Activated naive CD8-positive, alpha-beta T cell treated with anti-CD3 and anti-CD28 coated beads, Interleukin-2, amount 50 U/mL, for 24 hours (primary cell): ENCODE results near the gene FZD10.

Experiments used
- ATAC-seq: fragments of 150-1000 bp; cut with Tn5 transposase; one replicate; pipeline ENCODE4 v1.10.0; 2021
- DNase-seq: peaks from one replicate; pipeline ENCODE4 v3.0.0; 2021
- H3K27ac Mint-ChIP-seq: one replicate; pipeline ENCODE4 v1.8.0; 2021; ENCODE audit warnings: mild to moderate bottlenecking, mixed read lengths
- H3K27me3 Mint-ChIP-seq: one replicate; pipeline ENCODE4 v1.8.0; 2021; ENCODE audit warnings: mixed read lengths
- H3K36me3 Mint-ChIP-seq: one replicate; pipeline ENCODE4 v1.8.0; 2021; ENCODE audit warnings: low read depth, mixed read lengths
- H3K4me1 Mint-ChIP-seq: one replicate; pipeline ENCODE4 v1.8.0; 2021; ENCODE audit warnings: mixed read lengths
- H3K4me3 Mint-ChIP-seq: one replicate; pipeline ENCODE4 v1.8.0; 2021; ENCODE audit warnings: mild to moderate bottlenecking, moderate library complexity, mixed read lengths
- H3K9me3 Mint-ChIP-seq: one replicate; pipeline ENCODE4 v1.8.0; 2021; ENCODE audit warnings: mixed read lengths

The FZD10 gene

DNA sequence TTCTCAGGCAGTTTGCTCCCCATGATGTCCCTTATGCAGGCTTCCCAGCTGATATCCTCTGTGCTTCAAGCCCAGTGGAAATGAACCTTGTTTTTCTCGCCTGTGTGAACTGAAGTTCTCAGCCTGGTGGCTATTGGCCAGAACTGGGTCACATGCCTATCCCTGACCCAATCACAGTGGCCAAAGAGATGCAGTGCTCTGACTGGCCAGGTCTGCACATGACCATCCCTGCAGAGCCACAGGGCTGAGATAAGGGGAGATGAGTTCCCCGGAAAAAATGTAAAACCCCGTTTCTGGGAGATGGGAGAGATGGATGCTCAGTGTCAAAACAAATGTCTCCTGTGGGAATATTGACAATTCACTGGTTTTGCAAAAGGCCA, 34.7 kb upstream of the FZD10 start:
- no peak for ATAC-seq
- H3K27me3 Mint-ChIP-seq, result no peaks in the 10 kb centered on the region

DNA sequence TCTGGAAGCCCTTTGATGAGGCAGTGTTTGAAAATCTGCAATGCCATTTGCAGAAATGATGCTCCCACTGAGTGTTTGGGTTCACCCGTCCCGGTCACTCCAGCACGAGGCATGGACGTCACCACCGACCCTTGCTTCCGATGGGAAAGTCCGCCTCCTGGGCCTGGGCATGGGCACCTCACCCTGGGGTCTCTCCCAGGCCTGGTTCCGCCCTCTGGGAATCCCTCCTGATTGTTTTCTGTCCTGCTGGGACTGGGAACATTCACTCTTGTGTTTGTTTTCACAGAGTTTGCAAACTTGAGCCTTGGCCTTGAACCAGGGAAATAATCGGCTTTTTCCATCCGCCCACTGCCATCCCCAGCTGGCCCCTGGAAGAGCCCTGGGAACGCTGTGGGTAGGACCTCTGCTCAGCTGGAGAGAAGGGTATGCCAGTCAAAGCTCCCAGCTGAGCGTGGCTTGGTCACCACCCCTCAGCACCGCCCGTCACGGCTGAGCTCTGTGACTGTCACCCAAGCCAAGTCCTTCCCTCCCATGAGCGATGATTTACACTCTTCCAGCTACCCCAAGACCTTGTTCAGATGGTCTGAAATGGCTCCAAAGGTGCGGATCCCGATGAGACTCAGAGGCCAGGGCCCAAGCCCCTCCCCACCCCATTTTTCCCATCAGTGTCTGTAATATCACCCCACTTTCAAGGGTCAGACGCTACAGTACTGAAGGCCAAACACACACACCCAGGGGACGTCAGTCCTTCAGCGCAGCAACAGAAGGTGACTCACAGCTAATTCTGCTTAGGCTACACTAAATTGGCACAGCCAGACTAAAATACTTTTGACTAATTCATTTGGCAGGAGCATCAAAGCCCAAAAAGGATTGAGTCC, 34.1 kb upstream of the FZD10 start:
- Mint-ChIP-seq H3K4me1 (no peaks in the 10 kb centered on the region), H3K27me3 (no peaks in the 10 kb centered on the region), H3K36me3 (no peaks in the 10 kb centered on the region), H3K27ac (no peak overlapping the region), H3K4me3 (no peak overlapping the region), H3K9me3 (no peaks in the 10 kb centered on the region)
- no peak for DNase-seq
- ATAC-seq, result no peak

More for the DNA sequence above, 34.7 kb upstream of the FZD10 start:
- no peaks in the 10 kb centered on the region for H3K4me1 Mint-ChIP-seq
- no peak for DNase-seq
- no peak overlapping the region for H3K4me3 Mint-ChIP-seq
- no peaks in the 10 kb centered on the region for H3K9me3 Mint-ChIP-seq
- no peaks in the 10 kb centered on the region for H3K36me3 Mint-ChIP-seq
- H3K27ac Mint-ChIP-seq, result no peak overlapping the region

DNA sequence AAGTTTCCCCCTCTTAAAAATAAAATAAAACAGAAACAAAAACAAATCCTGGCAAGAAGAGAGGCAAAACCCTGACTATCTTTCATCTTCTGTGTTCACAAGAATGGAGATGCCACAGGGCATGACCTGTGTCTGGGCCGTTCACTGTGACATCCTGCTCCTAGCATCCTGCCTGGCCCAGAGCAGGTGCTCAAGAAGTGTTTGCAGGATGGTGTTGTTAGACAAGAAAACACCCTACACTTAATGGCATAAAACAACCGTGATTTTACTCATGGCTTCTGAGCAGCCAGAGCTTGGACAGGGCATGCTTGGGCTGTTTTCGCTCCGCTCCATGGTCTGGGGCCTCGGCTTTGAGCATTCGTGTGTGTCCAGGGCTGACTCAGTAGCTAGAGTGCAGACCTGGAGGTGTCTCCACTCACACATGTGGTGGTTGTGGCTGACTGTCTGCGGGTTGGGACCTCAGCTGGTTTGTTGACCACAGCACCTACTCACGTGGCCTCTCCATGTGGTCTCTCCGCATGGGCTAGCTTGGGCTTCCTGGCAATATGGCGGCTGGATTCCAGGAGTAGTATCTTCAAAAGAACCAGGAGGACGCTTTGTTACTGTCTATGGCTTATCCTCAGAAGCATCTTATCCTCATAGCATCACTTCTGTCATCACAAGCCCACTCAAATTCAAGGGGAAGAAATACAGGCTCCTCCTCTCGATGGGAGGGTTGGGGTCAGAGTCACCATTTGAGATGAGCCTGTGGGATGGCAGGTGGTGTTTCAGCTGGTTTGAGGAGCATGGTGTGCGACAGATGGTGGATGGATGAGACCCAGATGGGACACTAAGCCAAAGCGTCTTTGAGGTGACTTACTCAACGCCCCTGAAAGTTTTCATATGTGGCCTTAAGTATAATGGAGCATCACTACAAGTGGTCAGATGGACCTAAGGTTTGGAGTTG, 33.2 kb upstream of the FZD10 start:
- no peaks in the 10 kb centered on the region for H3K36me3 Mint-ChIP-seq
- H3K9me3 Mint-ChIP-seq, result peaks cover 3% of the 10 kb centered on the region
- H3K27ac Mint-ChIP-seq, result no peak overlapping the region
- DNase-seq (no peak), ATAC-seq (no peak)
- H3K4me3 Mint-ChIP-seq, result no peak overlapping the region
- H3K4me1 Mint-ChIP-seq, result no peaks in the 10 kb centered on the region
- H3K27me3 Mint-ChIP-seq, result peaks cover 3% of the 10 kb centered on the region

DNA sequence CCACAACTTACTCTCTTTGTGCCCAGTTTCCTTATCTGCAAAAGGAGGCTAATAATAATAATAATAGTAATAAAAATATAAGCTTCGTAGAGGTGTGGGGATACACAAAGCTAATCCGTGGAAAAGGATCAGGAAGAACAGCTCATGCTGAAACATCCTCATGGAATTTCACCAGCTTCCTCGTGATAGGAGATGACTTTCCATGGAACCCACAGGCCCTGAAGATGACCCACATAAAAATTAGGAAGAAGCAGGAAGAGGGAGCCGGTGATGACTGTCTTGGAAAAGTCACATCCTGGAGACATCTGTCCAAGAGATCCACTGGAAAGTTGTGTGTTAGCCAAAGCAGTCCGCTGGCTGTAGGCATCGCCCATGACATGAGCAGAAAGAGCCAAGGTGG, 31.9 kb upstream of the FZD10 start:
- Mint-ChIP-seq H3K27ac (no peak overlapping the region), H3K36me3 (no peaks in the 10 kb centered on the region), H3K4me3 (no peak overlapping the region), H3K9me3 (peaks cover 10% of the 10 kb centered on the region), H3K27me3 (peaks cover 5% of the 10 kb centered on the region), H3K4me1 (no peaks in the 10 kb centered on the region)
- ATAC-seq (no peak), DNase-seq (no peak)

DNA sequence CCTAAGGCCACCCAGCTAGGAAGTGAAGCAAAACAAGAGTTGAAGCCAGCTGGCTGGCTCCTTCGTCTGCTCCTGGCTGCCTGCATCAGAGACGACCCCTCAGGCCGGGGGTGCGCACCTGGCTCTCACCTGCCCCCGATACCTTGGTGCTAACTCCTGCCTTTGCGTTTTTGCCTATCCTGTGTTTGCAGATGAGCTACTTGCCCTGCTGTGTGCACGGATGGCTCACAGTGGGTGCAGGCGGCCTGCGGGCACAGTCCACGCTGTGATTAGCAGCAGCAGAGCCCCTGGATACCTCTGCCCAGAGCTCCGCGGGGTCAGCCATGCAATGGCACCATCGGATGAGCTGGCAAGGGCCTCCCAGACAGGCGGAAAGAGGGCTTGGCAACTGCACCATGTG, 31.2 kb upstream of the FZD10 start:
- Mint-ChIP-seq H3K4me1 (no peaks in the 10 kb centered on the region), H3K27me3 (peaks cover 5% of the 10 kb centered on the region), H3K27ac (no peak overlapping the region), H3K4me3 (no peak overlapping the region), H3K9me3 (peaks cover 11% of the 10 kb centered on the region), H3K36me3 (no peaks in the 10 kb centered on the region)
- DNase-seq (no peak), ATAC-seq (no peak)

DNA sequence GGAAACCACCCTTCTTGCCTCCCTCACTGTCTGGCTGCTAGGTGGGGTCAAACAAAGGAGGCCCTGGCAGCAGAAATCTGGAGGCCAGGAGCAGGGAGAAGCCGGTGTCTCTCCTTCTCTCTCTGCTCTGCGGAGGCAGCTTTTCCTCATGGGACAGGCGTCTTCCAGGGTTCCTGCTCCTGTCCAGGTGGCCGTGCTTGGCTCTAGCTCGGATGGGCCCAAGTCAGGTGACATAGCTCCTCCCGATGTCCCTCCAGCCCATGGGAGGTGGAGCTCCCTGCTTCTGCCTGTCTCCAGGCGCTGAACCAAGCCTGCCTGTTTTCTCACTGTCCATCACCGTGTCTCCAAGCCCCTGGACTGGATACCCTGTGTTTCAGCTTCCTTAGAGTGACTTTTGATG, 30.5 kb upstream of the FZD10 start:
- peaks cover 11% of the 10 kb centered on the region for H3K9me3 Mint-ChIP-seq
- no peaks in the 10 kb centered on the region for H3K36me3 Mint-ChIP-seq
- ATAC-seq (no peak), DNase-seq (no peak)
- H3K27ac Mint-ChIP-seq, result no peak overlapping the region
- peaks cover 5% of the 10 kb centered on the region for H3K27me3 Mint-ChIP-seq
- H3K4me1 Mint-ChIP-seq, result no peaks in the 10 kb centered on the region
- no peak overlapping the region for H3K4me3 Mint-ChIP-seq

DNA sequence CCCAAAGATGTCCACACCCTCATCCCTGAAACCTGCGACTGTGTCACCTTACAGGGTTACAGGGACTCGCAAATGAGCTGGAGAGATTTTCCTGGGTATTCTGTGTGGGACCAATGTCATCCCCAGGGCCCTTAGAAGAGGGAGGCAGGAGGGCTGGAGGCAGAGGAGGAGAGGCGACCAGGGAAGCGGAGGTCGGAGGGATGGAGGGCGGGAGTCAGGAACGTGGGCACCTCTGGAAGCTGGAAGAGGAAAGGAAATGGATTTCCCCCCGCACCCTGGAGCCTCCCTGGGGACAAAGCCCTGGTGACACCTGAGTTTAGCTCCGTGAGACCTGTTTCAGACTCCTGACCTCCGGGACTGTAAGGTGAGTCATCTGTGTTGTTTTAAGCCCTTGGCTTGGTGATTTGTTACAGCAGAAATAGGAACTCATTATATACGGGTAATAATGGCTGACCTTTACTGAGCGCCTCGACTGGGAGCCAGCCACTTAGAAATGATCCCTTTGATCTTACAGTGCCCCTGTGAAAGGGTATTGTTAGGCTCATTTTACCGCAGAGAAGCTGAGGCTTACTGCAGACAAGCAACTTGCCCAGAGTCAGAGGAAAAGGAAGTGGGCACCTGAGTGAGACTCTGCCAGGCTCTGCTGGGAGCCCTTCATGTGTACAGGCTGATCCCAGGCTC, 29.3 kb upstream of the FZD10 start:
- ATAC-seq, result no peak
- DNase-seq, result no peak
- Mint-ChIP-seq H3K36me3 (no peaks in the 10 kb centered on the region), H3K4me1 (no peaks in the 10 kb centered on the region), H3K9me3 (peaks cover 11% of the 10 kb centered on the region), H3K27ac (no peak overlapping the region), H3K4me3 (no peak overlapping the region), H3K27me3 (peaks cover 5% of the 10 kb centered on the region)

GRCh38 chr12:130133851-130134562, 28.3 kb upstream of the FZD10 start:
- Mint-ChIP-seq H3K27me3 (peaks cover 5% of the 10 kb centered on the region), H3K4me3 (no peak overlapping the region), H3K27ac (no peak overlapping the region), H3K4me1 (no peaks in the 10 kb centered on the region), H3K36me3 (no peaks in the 10 kb centered on the region), H3K9me3 (peaks cover 11% of the 10 kb centered on the region)
- DNase-seq, result no peak
- ATAC-seq, result no peak

DNA sequence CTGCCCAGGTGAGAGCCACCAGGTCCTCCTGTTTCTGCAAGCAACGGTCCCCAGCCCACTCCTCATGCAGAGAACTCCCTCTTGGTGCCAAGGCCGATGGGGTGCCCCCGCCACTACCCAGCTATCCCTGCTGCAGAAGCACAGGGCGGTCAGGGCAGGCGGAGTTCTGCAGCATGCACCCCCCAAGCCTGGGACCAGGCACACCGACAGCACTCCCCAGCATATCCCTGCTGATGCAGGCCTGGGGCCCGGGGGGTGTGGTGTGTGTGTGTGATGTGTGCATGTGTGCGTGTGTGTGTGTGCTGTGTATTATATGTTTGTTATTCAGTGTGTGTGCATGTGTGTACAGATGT, 27.7 kb upstream of the FZD10 start:
- H3K9me3 Mint-ChIP-seq, result peaks cover 11% of the 10 kb centered on the region
- H3K27ac Mint-ChIP-seq, result no peak overlapping the region

GRCh38 chr12:130136509-130137039, 25.7 kb upstream of the FZD10 start:
- Mint-ChIP-seq H3K4me3 (no peak overlapping the region), H3K27ac (no peak overlapping the region), H3K36me3 (no peaks in the 10 kb centered on the region), H3K27me3 (peaks cover 5% of the 10 kb centered on the region), H3K9me3 (peaks cover 11% of the 10 kb centered on the region), H3K4me1 (no peaks in the 10 kb centered on the region)
- DNase-seq, result no peak
- ATAC-seq, result no peak

More for the DNA sequence above, 27.7 kb upstream of the FZD10 start:
- Mint-ChIP-seq H3K36me3 (no peaks in the 10 kb centered on the region), H3K4me1 (no peaks in the 10 kb centered on the region), H3K27me3 (peaks cover 5% of the 10 kb centered on the region), H3K4me3 (no peak overlapping the region)
- DNase-seq (no peak), ATAC-seq (no peak)

DNA sequence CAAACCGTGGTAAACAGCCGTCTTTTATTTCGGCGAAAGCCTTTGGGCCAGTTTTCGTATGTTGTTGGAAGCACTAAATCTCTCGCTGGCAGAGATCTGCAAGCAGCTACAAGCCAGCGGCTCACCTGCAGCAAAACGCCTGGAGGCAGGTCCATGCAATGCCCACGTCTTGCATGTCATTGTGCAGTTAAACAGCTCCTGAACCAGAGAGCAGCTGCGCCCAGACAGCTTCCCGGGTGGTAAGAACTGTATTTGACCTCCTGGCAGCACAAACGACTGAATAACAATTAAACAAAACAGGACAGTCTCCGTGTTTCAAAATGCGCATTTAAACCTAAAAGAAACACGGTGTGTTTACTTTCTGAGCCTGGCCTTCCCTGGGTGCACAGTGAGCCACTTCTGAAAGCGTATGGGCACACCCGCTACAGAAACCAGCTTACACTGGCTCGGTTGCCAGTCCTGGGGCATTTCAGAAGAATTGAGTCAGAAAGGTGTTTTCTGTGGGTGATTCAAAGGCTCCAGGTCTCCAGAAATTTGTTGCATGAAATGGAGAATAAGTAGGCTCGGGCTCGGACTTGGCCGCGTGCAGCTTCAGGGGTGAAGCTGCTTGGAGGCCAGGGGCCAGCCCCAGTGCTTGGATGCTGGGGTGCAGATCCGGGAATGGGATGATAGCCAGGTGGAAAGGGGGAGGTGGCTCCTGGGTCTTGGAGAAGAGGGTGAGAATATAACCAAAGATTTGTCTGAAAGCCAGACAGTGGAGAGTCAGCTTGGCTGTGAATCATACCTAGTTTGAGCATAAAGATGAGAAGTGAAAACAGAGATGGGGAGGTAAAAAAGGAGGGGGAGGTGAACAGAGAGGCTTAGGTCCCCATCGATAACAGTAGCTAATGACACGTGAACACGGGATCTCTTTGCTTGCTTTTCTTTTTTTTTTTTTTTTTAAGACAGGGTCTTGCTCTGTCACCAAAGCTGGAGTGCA, 24.9 kb upstream of the FZD10 start:
- Mint-ChIP-seq H3K27me3 (peaks cover 5% of the 10 kb centered on the region), H3K9me3 (peaks cover 11% of the 10 kb centered on the region), H3K4me3 (no peak overlapping the region), H3K4me1 (no peaks in the 10 kb centered on the region), H3K36me3 (no peaks in the 10 kb centered on the region), H3K27ac (peak overlapping the region; percentile 46)
- ATAC-seq (no peak), DNase-seq (no peak)

DNA sequence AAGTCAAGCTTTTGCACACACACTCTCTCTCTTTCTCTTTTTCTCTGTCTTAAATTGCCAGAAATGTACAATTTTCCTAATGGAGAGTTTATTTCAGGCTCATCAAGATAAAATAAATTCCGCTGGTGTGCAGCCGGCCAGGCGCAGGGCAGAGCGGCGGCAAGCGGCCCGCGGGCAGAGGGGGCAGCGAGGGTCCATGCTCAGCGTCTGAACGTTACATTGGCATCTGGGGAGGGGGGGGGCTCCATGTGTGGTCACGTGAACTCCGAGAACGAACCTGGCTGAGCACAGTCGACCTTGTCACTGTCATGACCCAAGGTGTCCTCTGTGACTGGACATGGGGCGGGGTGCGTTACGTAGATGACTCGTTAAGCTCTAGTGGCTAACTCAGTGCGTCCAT, 23.8 kb upstream of the FZD10 start:
- Mint-ChIP-seq H3K27ac (no peak overlapping the region), H3K9me3 (peaks cover 11% of the 10 kb centered on the region), H3K36me3 (no peaks in the 10 kb centered on the region), H3K4me1 (no peaks in the 10 kb centered on the region), H3K27me3 (peaks cover 7% of the 10 kb centered on the region), H3K4me3 (no peak overlapping the region)
- ATAC-seq, result no peak
- no peak for DNase-seq
